SK-N-SH (cell line): ENCODE measurements around the gene ADAMTSL5. TPM values are rescaled to one million over a fixed set of nuclear protein-coding genes. Genes with fewer than 3 reads are reported as not detected.
"Not testable (repeated sequence)": the region's sequence is repeated elsewhere in the genome, so short reads cannot be mapped to it uniquely, and the experiment has no call there.

ENCODE experiments used
- CTCF ChIA-PET: fragments of 300-600, 350-600 bp; formaldehyde crosslinking; extraction: SDS; loops from one replicate; lab custom pipeline; 2021; lab: Yijun Ruan, JAX
- POLR2A ChIA-PET: fragments of 350-600 bp; sonication (Branson Sonifier 250); formaldehyde crosslinking; extraction: SDS; loops from one replicate; lab custom pipeline; 2020; ENCODE audit warnings: antibody characterized with exemption, inconsistent platforms; lab: Yijun Ruan, JAX
- DNase-seq: peaks from one replicate; pipeline ENCODE4 v3.0.0; 2012
- H2AFZ ChIP-seq: fragments of 200-600 bp; sonication (generic); 2 replicates; pipeline ENCODE4 v1.8.1; 2016; ENCODE audit warnings: antibody characterized with exemption, mild to moderate bottlenecking, low read depth
- H3F3A ChIP-seq: fragments of 200-600 bp; sonication (generic); replicated peaks from 2 replicates; pipeline ENCODE3; 2016; ENCODE audit warnings: antibody characterized with exemption, mild to moderate bottlenecking; ENCODE audit not compliant: insufficient read depth
- H3K27ac ChIP-seq, 2 experiments: fragments of 200-500 bp in 1 of 2; fragments of 200-600 bp in 1 of 2; sonication (Bioruptor generic) in 1 of 2; sonication (generic), shearing (Covaris generic) in 1 of 2; 2 replicates each; pipeline versions ENCODE4 v1.5.1 to v1.6.1; 2014 to 2016; ENCODE audit warnings: low read depth in 2 of 2, inconsistent platforms in 1 of 2, low read length in 1 of 2, mild to moderate bottlenecking in 1 of 2, mixed read lengths in 1 of 2
- H3K27me3 ChIP-seq: fragments of 200-600 bp; sonication (generic), shearing (Covaris generic); 2 replicates; pipeline ENCODE4 v1.6.1; 2016; ENCODE audit warnings: mixed run types; ENCODE audit not compliant: insufficient read depth
- H3K36me3 ChIP-seq, 2 experiments: fragments of 200-500 bp in 1 of 2; fragments of 200-600 bp in 1 of 2; sonication (Bioruptor generic) in 1 of 2; sonication (generic) in 1 of 2; replicated peaks in 1 of 2; 2 replicates each; pipeline versions ENCODE3 to v1.5.1; 2014 to 2016; ENCODE audit warnings: low read length in 1 of 2, mild to moderate bottlenecking in 1 of 2; ENCODE audit not compliant: insufficient read depth in 2 of 2, control insufficient read depth in 1 of 2
- H3K4me1 ChIP-seq, 2 experiments: fragments of 200-500 bp in 1 of 2; fragments of 200-600 bp in 1 of 2; sonication (Bioruptor generic) in 1 of 2; sonication (generic), shearing (Covaris generic) in 1 of 2; 2 replicates each; pipeline versions ENCODE4 v1.5.1 to v1.6.1; 2014 to 2016; ENCODE audit warnings: low read depth in 1 of 2, low read length in 1 of 2, mixed run types in 1 of 2; ENCODE audit not compliant: insufficient read depth in 2 of 2, control insufficient read depth in 1 of 2
- H3K4me2 ChIP-seq: fragments of 200-600 bp; sonication (generic), shearing (Covaris generic); 2 replicates; pipeline ENCODE4 v1.6.1; 2017; ENCODE audit warnings: mixed run types
- H3K4me3 ChIP-seq, 2 experiments: fragments of 200-500 bp in 1 of 2; fragments of 200-600 bp in 1 of 2; sonication (Bioruptor generic) in 1 of 2; sonication (generic), shearing (Covaris generic) in 1 of 2; 2 replicates each; pipeline versions ENCODE4 v1.5.1 to v1.8.1; 2014 to 2016; ENCODE audit warnings: low read depth in 2 of 2, inconsistent platforms in 1 of 2, low read length in 1 of 2, mild to moderate bottlenecking in 1 of 2, mixed read lengths in 1 of 2, moderate library complexity in 1 of 2
- H3K79me2 ChIP-seq: fragments of 200-600 bp; sonication (generic); 2 replicates; pipeline ENCODE4 v1.8.1; 2017; ENCODE audit warnings: mild to moderate bottlenecking; ENCODE audit not compliant: insufficient read depth
- H3K9ac ChIP-seq: fragments of 200-600 bp; sonication (generic); 2 replicates; pipeline ENCODE4 v1.6.1; 2017; ENCODE audit warnings: mixed run types
- H3K9me2 ChIP-seq: fragments of 200-600 bp; sonication (generic); 2 replicates; pipeline ENCODE4 v1.6.1; 2017; ENCODE audit warnings: mixed run types
- H3K9me3 ChIP-seq: fragments of 200-600 bp; sonication (generic); 2 replicates; pipeline ENCODE4 v1.6.1; 2017; ENCODE audit warnings: mixed run types, mild to moderate bottlenecking, moderate library complexity
- H4K20me1 ChIP-seq: fragments of 200-600 bp; sonication (generic); 2 replicates; pipeline ENCODE4 v1.6.1; 2017; ENCODE audit warnings: mild to moderate bottlenecking, mixed run types; ENCODE audit not compliant: insufficient read depth
- CHD2 ChIP-seq: fragments of 150-350 bp; IDR thresholded peaks from 2 replicates; pipeline ENCODE4 v1.6.1; 2018; ENCODE audit warnings: low read length; ENCODE audit not compliant: partially characterized antibody
- CTCF ChIP-seq: fragments of 200-600 bp; sonication (generic); IDR thresholded peaks from 2 replicates; pipeline ENCODE4 v1.6.1; 2017; ENCODE audit warnings: antibody characterized with exemption, mild to moderate bottlenecking, moderate library complexity
- ELF1 ChIP-seq: IDR thresholded peaks from 2 replicates; pipeline ENCODE4 v1.4.0; 2012
- EZH2phosphoT487 ChIP-seq: fragments of 200-600 bp; sonication (generic); IDR thresholded peaks from 2 replicates; pipeline ENCODE4 v1.6.1; 2017; ENCODE audit warnings: low read depth, mixed run types, mild to moderate bottlenecking, antibody characterized with exemption, moderate library complexity, borderline replicate concordance
- FOXM1 ChIP-seq: IDR thresholded peaks from 2 replicates; pipeline ENCODE4 v1.4.0; 2012; ENCODE audit warnings: low read depth, mild to moderate bottlenecking
- IRF3 ChIP-seq: fragments of 150-350 bp; IDR thresholded peaks from 2 replicates; pipeline ENCODE4 v1.6.1; 2016; ENCODE audit warnings: mild to moderate bottlenecking, low read depth, low read length
- RAD21 ChIP-seq: IDR thresholded peaks from 2 replicates; pipeline ENCODE4 v1.6.1; 2012; ENCODE audit warnings: mild to moderate bottlenecking, low read length
- RCOR1 ChIP-seq: fragments of 150-350 bp; IDR thresholded peaks from 2 replicates; pipeline ENCODE4 v1.6.1; 2017; ENCODE audit warnings: antibody characterized with exemption, low read length
- REST ChIP-seq: IDR thresholded peaks from 2 replicates; pipeline ENCODE4 v1.6.1; 2012; ENCODE audit warnings: mild to moderate bottlenecking, low read depth, low read length, moderate library complexity
- ZBTB33 ChIP-seq: IDR thresholded peaks from 2 replicates; pipeline ENCODE4 v1.4.0; 2012; ENCODE audit warnings: low read depth, borderline replicate concordance
- WGBS: methylation state at CpG from one replicate; pipeline ENCODE4 v1.1.6; 2017; ENCODE audit warnings: low lambda C conversion rate; 5-methylcytosine and 5-hydroxymethylcytosine counted together
- polyA plus RNA-seq, 3 experiments: library from polyadenylated mRNA; depleted of rRNA; stranded (reverse); fragments of >200 nt; gene quantifications; 2 replicates each; pipeline ENCODE4 v1.2.3, GENCODE V29; 2012

ADAMTSL5 gene
- polyA plus RNA-seq, 1 of the 3 experiments (the other 2 are of a cell fraction) = 5.7 TPM

GRCh38 chr19:1532003-1532402 is 19.2 kb upstream of the ADAMTSL5 start:
- Histone ChIP-seq H4K20me1 (no peaks in the 10 kb centered on the region), H3K36me3 (no peaks in the 10 kb centered on the region), H3K9me3 (no peaks in the 10 kb centered on the region), H3K9ac (no peak overlapping the region), H2AFZ (no peak overlapping the region), H3K4me2 (no peak overlapping the region), H3K27ac (no peak overlapping the region), H3K4me3 (no peak overlapping the region), H3K4me1 (no peaks in the 10 kb centered on the region), H3K79me2 (no peaks in the 10 kb centered on the region), H3K27me3 (peaks cover 34% of the 10 kb centered on the region), H3F3A (no peaks in the 10 kb centered on the region), H3K9me2 (no peaks in the 10 kb centered on the region)
- DNase-seq = no peak
- WGBS = 61% methylated on average over 9 of the region's 9 CpGs
- TF ChIP-seq CTCF = no peak
- TF ChIP-seq EZH2phosphoT487 = no peak
- CTCF ChIA-PET = interaction anchor here (2.1 to 7.1 kb wide), 2 partner anchors 14 to 141 kb away, joined by 6 to 41 read pairs; no protein-coding TSS in a partner anchor
- POLR2A ChIA-PET = no interaction called here

- CTCF ChIA-PET = interaction anchor here (1.4 to 7.1 kb wide), 2 partner anchors 15 to 28 kb away, joined by 3 to 41 read pairs; no protein-coding TSS in a partner anchor
- Histone ChIP-seq H3K36me3 (no peaks in the 10 kb centered on the region), H3K79me2 (no peaks in the 10 kb centered on the region), H3K9ac (no peak overlapping the region), H3K4me2 (no peak overlapping the region), H3K9me3 (no peaks in the 10 kb centered on the region), H3K27me3 (peaks cover 38% of the 10 kb centered on the region), H4K20me1 (no peaks in the 10 kb centered on the region), H3K4me1 (no peaks in the 10 kb centered on the region), H3K4me3 (no peak overlapping the region), H3K27ac (no peak overlapping the region), H3F3A (no peaks in the 10 kb centered on the region), H2AFZ (no peak overlapping the region), H3K9me2 (no peaks in the 10 kb centered on the region)
- POLR2A ChIA-PET = no interaction called here
- TF ChIP-seq IRF3 (no peak), REST (no peak), ZBTB33 (no peak), RAD21 (no peak), ELF1 (no peak), CHD2 (no peak), RCOR1 (no peak), FOXM1 (no peak)
- 67% methylated on average over 10 of the region's 11 CpGs for WGBS
- DNase-seq = no peak
Observed at GRCh38 chr19:1531587-1531986, 18.8 kb upstream of the ADAMTSL5 start.

- H3K9me2 ChIP-seq, H3K79me2 ChIP-seq, H3F3A ChIP-seq, H3K9me3 ChIP-seq, H3K27ac ChIP-seq, H4K20me1 ChIP-seq, H3K9ac ChIP-seq, DNase-seq, H3K4me2 ChIP-seq, H3K4me3 ChIP-seq, H3K36me3 ChIP-seq, H3K4me1 ChIP-seq, H2AFZ ChIP-seq, POLR2A ChIA-PET: not testable (repeated sequence)
- WGBS = 64% methylated on average over 10 of the region's 11 CpGs
- peaks cover 46% of the 10 kb centered on the region for H3K27me3 ChIP-seq
- CTCF ChIA-PET = interaction anchor here (1.4 to 7.1 kb wide), 2 partner anchors 15 to 28 kb away, joined by 3 to 41 read pairs; no protein-coding TSS in a partner anchor
Observed at GRCh38 chr19:1530856-1531255, 18.0 kb upstream of the ADAMTSL5 start.
